Occipital lobe (tissue), 2 donors: ENCODE data around the gene LRRC47. TPM values are rescaled to one million over a fixed set of nuclear protein-coding genes. Genes with fewer than 3 reads are reported as not detected.

Experiments
- DNase-seq: peaks from one replicate; lab custom pipeline; 2025; lab: John Stamatoyannopoulos, UW
- total RNA-seq: library from RNA; depleted of rRNA; stranded (reverse); fragments of >200 nt; gene quantifications from one replicate; pipeline ENCODE4 v1.2.3, GENCODE V29; 2014

LRRC47 gene
- total RNA-seq, 1 donor from 2014 or later: 31.4 TPM

DNA sequence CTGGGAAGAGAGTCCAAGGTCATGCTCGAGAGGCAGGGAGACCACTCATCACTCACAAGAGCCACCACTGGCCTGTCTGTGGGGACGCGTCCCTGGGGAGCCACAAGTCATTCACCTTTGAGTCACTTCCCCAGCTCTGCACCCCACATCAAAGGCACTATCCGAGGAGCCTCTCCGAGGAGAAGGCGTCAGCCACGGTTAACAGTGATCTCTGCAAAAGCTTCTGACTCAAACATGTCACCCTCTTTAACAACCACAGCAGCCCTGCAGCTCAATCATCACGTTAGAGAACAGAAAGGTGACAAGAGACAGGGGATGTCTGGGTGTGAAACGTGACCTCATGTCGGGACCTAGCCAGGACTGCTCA, 9.0 kb downstream of the LRRC47 start:
- no peak for DNase-seq

- DNase-seq: no peak
Observed at GRCh38 chr1:3786468-3787348, 9.6 kb downstream of the LRRC47 start.

GRCh38 chr1:3785456-3786157, 10.7 kb downstream of the LRRC47 start:
- DNase-seq: no peak

- DNase-seq: no peak
Observed at GRCh38 chr1:3785045-3785444, 11.3 kb downstream of the LRRC47 start.

DNA sequence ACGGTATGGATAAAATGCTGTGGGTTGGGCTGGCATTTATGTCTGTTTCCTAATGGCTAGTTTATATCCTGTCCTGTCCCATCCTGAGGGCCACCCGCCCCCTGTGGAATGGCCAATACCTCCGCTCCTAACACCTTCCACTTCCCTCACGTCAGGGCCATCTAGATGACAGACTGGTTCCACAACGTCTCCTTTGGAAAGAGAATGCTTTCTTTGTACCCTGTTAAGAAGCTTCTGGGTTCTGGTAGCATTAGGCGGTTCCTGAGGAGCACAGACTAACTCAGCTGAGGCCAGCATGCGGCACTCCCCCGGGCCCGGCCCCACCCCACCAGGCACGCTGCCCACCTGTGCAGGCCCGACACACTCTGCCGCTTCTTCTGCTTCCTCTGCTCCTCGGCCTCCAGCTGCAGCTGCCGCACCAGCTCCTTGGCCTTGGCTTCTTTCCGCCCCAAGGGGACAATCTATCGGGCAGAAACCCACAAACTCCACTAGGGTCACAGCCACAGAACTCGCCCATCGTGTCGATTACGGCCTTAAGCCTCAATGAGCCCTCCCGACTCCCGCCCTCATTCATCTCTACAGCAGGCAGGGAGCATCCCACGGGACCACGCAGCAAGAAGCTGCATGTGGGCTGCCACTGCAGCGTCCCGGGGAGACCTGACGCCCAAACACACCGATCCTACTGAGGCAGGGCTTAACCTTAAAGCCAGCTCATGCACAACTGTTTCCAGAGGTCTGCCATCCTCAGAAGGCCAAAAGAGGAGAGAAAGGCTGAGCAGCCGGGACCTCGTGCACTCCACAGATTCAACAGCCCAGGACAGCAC, 12.4 kb downstream of the LRRC47 start:
- no peak for DNase-seq

DNA sequence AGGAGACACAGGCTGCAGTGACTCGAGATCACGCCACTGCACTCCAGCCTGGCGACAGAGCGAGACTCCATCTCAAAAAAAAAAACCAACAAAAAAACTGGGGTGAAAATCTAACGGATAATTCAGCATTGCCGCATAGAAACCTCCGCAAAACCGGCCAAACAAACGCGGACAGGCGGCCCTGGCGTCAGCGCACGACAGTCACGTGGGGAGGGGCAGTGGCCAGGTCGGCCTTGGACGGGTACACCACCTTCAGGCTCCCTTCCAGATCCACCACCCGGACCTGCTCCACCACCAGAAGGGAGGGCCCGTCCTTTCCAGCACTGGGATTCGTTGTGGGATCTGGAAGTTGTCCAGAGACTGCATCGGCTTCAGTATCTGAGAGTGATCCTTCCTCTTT, 15.4 kb downstream of the LRRC47 start:
- DNase-seq: no peak

GRCh38 chr1:3779912-3780416, 16.3 kb downstream of the LRRC47 start:
- no peak for DNase-seq

DNA sequence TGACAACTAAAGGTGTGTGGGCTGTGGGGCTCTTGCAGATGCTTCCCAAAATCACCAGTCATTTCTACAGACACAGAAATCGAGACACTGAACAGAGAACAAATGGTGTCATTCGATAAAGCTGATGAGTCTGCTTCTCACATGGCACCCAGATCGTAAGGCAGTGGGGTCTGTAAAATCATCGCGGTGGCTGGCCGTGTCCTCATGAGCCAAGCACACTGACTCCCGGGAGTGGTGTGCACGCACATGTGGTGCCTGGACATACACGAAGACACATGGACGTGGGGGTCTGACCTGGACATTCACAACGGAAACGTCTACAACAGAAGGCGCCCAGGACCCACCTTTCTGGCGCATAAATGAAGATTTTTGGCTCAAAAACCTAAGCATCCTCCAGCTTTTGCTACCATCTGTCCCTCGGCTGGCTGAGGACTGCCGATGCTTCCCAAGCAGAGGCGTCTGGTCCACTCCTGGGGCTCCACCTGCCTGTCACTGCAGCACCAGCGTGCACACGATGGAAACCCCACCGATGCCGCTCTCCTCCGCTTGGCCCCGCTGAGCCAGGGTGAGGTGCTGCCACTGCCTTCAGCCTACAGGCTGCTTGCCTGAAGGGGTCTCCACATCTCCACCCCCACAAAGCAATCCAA, 16.9 kb downstream of the LRRC47 start:
- DNase-seq: no peak

DNA sequence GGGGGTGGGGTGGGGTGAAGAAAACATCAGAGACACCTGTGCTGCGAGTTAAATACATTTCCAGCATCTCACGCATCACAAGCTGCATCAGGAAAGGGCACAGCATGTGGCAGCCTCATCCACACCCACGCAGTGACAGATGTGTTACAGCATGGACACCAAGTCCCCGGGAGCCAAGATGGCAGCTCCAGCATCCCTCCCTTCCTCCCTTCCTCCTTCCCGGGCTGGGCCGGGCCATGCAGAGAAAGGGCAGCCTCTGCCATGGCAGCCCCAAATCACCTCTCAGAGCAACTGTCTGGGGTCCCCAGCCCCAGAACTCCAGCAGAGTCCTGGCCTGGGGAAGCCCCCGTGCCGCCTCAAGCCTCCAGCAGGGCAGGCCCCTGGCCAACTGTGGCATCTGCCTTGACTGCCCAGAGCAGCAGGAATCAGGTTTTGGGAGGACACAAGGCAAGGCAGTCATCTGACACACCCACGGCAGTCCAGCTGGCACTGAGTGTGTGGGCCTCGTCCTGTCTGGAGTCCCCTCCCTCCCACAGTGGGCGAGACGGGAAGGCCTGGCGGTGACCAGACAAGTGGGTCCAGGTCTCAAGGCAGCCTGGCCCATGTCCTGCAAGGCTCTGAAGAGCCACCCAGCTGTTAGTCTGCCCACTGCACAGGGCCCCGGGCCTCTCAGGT, 17.6 kb downstream of the LRRC47 start:
- peak; percentile 36 for DNase-seq

DNA sequence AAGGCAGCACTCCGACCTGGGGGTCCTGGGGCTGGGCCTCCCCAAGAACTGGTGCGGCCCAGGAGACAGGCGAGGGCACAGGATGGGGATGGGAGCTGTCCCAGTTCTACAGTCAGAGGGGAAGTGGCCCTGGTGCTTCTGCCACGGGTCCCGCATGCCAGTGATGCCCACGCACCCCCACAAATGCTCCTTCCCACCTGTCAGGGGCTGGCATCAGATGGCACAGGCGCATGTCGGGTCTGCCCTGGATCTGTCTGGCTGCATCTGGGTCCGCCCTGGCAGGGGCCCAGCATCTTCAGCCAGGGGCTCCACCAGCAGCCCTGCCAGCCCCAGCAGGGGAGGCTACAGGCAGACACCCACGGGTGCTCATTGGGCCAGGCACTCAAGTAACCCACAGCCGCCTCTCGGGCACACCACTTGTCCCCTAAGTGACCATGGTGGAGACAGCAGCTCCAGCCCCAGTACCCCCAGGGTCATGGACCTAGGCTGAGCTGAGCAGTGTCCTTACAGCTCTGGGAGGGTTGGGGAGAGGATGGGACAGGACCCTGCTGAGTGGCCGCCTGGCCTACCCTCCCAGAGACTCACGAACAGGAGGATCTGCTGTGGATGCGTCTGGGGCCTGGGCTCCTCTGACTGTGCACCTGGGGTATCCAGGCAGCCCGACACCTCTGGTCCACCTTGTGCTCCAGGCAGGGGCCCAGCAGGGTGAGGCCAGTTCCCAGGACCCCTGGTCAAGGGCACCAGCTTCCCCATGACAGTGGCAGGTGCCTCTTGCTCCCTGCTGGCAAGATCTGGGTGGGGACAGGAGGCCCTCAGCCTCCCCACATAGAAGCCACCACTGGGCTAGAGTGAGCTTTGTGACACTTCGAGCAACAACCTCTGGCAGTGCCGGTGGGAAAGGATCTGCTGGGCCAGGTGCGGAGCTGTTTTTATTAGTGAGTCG, 18.4 kb downstream of the LRRC47 start:
- DNase-seq: no peak

- DNase-seq: no peak
Observed at GRCh38 chr1:3777078-3777547, 19.2 kb downstream of the LRRC47 start.

DNA sequence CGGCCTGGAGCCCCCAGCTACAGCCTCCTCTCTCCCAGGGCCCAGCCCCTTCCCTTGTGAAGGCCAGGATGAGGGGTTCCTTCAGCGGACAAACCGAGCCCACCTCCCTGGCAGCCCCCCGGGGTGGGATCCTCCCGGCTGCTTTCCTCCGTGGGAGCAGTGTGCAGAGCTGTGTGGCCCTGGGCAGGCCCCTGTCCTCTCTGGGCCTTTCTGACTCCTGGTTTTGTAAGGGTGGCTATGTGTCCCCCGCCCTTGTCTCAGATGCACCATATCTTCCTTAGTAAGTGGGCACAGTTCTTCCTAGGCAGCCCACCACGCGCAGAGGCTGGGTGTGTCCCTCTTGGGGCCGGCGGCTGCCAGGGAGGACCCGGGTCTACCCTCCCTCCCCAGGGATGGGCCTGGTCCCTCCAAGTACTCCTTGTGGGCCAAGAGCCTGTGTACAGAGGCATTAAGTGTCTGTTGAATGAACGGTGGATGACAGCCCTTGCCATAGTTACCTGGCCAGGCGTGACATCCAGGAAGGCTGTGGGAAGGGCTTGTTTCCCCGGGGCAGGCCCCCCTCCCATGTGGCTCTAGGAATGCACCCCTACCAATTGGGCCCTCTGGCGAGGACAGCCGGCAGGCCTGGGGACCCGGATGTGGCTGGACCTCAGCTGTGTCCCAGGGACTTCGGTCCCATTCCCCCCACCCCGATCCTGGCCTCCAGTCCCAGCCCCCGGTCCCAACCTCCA, 19.9 kb downstream of the LRRC47 start:
- no peak for DNase-seq

GRCh38 chr1:3775490-3776230, 20.6 kb downstream of the LRRC47 start:
- no peak for DNase-seq

- DNase-seq: no peak
Observed at GRCh38 chr1:3774946-3775489, 21.3 kb downstream of the LRRC47 start.

DNA sequence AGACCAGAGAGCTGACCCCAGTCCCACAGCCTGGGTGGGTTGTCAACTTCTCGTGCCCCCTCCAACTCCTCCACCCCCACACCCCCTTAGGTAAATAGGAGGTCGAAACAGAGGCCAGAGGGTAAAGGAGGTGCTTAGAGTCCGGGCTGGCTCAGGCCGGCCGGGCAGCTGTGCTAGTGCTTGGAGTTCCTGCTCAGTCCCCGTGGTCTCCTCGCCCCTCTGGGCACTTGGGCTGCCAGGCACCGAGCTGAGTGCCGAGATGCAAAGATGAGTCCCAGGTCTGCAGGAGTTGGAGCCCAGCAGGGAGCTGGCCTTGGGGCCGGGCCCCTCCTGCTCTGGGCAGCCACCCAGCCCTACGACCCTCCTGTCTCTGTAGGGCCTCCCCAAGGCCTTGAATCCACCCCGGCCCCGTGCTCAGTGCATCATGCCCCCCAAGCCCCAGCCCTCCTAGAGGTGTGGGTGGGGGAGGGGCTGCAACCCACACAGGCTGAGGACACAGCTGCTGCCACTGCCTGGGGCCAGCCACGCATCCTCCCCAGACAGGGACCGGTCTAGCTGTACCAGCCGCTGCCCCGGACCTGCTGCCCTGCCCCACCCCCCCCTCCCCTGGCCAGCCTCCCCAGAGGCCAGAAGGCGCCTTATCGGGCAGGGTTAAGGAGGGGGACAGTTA, 21.9 kb downstream of the LRRC47 start:
- DNase-seq: no peak

DNA sequence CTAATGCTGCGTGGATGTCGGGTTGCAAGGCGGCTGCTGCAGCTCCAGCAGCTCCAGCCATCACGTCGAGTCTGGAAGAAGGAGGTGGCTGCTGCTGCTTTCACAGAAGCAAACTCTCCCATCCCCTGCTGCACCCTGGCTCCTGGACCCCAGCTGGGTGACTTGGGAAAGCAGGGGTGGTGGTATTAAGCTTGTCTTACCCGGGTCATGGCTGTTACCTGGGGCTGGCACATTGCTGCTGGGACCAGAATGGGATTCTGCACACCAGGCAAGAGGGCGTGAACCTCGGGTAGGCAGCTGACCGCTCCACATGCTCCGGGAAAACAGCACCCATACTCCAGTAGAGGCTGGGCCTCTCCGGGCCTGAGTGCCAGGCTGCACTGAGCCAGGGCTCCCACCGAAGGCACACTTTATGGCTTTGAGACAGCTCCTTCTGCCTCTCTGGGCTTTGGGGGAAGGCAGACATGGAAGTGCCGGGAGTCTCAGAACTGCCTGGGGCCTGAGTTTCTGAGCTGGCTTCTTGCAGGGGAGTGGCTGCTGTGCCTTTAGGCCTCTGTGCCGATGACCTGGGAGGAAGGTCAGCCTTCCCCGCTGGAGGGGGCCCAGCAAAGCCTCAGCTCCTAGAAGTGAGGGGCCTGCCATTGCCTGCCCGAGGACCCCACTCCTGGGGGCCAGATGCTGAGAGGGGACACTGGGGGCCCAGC, 22.6 kb downstream of the LRRC47 start:
- DNase-seq: no peak
